HG03196 (cell line): ENCODE results near the gene ADGRB2.

Experiments
- ATAC-seq: cut with Tn5 transposase; IDR thresholded peaks from one replicate; pipeline ENCODE4 v1.9.1; 2021; ENCODE audit not compliant: unreplicated experiment

ADGRB2 gene

DNA sequence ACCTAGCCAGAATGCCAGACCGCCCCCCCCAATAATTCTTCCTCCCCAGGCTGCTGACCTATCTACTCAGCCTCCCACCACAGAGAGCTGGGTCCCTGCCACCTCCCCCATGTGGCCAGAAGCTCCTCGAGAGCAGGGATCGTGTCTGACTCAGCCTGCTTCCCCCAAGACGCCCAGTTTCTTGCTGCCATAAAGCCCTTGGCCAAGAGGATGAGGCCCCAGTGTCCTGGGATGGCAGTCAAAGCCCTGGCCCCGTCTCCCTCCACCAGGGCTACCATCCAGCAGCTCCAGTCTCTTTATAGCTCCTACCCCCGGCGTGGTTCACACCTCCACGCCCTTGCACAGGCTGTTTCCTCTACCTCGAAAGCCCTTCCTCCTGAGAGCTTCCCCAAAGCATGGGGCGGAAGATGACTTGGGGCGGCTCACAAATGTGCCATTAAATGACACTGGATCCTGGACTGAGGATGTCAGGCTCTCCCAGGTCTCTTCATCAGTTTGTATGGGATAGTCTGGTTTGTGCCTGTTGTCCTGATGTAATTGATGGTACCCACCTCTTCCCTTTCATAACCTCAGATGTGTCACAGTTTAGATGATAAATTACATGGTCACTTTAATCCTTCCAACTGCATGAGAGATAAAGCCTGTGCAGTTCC lies 13.2 kb downstream of the ADGRB2 start:
- no peak for ATAC-seq

DNA sequence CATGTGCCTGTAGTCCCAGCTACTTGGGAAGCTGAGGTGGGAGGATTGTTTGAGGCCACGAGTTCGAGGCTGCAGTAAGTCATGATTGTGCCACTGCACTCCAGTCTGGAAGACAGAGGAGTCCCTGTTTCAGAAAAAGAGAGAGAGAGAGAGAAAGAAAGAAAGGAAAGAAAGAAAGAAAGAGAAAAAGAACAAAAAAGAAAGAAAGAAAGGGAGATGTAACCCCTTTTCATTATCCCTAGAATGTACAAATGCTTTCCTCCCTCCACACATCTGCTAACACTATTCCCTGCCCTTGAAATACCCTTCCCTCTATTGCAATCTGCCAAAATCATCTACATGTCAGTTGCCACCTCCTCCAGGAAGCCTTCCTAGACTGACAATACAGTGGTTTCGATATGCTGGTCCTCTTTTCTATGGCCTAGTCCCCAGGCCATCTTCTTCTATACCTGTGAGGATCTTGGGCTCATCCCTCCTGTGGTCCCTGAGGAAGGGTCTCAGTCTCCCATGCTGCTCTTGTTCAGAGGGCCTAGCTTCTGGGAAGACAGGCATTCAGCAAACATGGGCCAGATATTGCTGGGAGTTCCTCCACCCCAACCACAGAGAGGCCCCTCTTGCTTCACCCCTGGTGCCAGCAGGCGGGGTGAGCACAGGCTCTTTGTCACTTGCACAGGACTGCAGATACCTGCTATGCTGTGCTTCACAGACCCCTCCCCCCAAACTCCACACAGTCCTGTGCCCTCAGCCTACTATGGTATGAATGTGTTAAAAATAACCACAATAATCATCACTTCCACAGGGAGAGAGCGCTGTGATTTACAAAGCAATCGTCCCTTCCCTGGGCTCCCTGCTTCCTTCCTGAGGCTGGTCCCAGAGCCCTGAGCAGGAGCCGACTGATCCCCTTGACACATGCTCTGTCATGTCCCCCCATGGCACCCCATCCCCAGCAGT lies 14.1 kb downstream of the ADGRB2 start:
- ATAC-seq = no peak

DNA sequence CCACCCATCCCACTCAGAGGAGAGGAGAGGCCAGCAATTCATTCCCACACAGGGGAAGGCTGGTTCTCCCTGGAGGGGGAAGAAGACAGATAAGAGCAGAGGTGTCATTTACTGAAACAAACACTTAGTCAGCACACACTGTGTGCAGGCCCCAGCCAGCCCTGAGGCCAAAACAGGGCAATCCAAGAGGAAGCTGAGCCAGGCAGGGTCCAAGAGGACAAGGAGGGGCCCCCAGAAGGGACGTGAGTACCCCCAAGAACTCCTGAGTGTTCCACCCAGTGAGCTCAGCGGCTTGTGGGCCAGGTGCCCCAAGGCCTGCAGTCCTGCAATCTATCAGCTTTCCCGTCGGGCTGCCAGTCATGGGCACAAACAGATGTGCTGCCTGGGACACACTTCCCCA lies 15.8 kb downstream of the ADGRB2 start:
- ATAC-seq = no peak

DNA sequence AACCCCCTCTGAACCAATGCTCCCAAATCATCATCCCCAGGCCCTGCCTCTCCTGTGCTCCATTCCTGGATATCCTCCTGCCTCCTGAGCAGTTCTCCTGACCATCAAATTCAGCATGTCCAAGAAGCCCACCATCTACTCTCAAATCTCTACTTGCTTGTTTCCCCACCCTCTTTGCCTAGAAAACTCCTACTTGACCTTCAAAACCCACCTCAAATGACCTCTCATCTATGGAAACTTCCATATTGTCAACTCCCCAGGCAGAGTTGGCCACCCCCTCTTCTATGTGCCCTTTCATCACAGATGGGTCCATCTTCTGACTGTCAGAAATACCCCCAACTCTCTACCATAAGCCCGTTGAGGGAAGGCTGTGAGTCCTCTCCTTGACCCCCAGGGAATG lies 16.8 kb downstream of the ADGRB2 start:
- no peak for ATAC-seq

DNA sequence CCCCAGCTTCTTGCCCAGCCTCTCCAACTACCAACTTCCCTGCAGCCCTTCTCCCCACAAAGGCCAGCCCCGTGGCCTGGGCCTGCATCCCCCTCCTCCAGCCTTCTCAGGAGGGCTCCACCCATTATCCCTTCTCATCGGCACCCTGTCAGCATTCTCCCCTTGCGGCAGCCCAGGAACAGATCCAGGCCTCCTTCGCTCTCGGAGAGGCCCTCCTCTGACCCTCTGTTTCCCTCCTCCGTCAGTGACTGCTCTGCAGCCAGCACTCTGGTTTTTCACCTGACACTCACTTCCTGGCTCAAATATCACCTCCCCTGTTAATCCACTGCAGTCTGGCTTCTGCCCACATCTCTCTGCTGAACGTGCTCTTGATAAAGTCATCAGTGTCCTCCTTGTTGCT lies 17.5 kb downstream of the ADGRB2 start:
- no peak for ATAC-seq

- no peak for ATAC-seq
These were observed 18.0 kb downstream of the ADGRB2 start for GRCh38 chr1:31745946-31746670.

GRCh38 chr1:31745096-31745945 lies 18.8 kb downstream of the ADGRB2 start:
- no peak for ATAC-seq

DNA sequence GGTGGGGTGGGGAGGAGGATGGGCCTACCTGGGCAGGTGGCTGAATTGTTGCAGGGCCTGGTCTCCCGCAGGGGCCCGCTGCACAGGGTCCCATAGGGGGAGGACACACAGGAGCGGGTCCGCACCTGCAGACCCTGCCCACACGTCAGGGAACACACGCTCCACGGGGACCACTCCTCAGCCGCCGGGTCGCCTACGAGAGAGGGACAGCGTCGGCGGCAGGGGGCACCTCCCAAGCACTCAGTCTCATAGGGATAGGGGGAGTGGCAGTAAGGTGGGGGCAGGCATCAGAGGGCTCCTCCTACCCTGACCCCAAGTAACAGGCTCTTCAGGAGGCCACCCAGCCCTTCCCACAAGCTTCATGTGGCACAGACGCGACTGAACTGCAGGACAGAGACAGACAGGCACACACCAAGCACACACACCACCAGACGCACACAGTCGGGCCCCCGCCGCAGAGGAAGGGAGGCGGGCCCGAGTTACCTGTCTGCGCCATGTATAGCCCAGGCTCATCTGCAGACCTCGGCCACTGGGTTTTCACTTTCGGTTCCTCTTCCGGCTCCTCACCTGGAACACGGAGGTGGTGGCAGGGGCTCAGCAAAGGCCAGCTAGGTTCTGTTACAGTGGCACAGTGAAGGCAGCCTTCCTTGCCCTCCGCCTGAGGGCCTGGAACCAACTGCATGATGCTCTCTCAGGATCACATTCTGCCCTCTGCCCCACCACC lies 19.8 kb downstream of the ADGRB2 start:
- ATAC-seq = no peak

DNA sequence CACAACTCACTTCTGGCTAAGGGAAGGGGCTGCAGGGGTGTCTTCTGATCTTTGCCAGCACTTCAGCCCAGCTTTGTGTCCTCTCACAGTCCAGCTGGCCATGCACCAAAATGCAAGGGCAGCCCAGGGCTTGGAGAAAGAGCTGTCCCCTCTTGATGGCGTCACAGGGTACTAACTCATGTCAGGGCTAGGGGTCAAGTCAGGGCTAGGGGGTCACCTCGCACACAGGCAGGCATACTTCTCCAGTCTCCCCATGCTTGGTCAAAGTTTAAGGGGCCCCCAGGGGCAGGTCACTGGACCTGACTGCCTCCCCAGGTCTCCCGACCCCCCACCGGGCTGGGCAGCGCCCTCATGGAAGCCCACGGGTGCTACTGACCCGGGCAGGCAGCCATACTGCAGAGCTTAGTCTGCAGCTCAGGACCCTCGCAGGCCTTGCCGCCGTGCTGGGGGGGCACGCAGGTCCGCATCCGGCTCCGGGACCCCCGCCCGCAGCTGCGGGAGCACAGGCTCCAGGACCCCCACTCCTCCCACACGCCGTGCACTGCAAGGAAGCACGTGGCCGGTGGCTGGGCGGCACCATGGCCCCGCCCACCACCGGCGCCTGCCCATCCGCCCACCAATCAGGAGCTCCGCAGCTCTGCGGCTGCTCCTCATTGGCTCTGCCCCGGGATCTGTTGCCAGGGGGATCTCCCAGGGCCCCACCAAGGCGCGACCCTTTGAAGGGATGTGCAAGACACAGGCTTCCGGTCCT lies 21.5 kb downstream of the ADGRB2 start:
- no peak for ATAC-seq

DNA sequence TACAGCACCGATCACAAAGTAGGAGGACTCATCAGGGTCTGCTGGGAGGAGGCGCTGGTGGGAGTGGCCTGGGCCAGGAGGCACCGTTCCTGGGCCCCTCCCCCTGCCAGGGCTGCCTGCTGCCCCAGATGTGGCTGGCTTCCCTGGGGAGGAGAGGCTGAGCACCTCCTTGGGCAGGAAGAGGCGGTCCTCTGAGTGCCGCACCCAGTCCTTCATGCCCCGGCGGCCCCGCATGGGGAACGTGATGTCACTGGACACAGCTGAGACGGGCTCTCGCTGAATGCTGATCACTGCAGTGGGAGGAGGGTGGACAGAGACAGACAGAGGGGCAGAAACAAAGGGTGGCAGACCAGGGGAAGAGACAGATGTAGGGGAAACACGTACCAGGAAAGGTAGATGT lies 24.8 kb downstream of the ADGRB2 start:
- ATAC-seq = no peak

- no peak for ATAC-seq
These were observed 27.5 kb downstream of the ADGRB2 start for GRCh38 chr1:31736675-31737074.

DNA sequence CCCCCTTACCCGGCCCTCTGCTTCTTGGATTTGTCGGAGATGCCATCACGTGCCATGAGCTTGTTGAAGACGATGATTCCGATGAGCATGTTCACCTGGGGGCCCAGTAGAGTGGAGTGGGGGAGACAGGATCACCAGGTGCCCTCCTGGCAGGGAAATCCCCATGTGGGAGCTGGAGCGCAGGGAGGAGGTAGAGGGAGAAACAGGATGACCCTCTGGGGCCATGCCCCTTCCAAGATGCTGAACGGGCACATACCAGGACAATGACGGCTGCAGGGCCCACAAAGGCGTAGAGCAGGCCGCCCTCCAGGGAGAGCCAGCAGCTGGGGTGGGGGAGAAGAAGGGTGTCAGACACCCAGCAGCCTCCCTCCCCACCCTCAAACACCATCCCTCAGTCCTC lies 28.6 kb downstream of the ADGRB2 start:
- ATAC-seq = no peak

DNA sequence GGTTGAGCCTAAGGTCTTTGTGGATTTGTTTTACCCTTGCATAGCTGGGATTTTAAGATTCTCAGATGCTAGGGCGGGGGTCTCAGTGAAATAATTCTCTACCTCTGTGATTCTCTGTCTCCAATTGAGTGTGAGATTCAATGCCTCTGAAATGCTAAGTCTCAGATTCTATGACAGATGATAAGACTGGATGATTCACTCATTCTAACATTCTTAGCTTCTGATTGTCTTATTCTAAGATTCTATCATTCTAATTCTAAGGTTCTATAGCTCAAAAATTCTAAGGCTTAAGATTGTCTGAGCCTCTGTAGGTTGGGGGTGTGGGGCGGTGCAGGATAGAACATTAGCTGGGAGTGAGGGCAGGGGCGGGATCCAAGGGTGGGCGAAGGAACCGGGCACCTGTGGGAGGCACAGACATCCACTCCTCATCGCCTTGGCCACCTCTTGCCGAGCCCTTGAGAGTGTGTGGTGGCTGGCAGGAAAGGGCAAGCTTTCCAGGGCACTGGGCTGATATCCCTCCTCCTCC lies 29.5 kb downstream of the ADGRB2 start:
- no peak for ATAC-seq

- ATAC-seq = no peak
These were observed 30.5 kb downstream of the ADGRB2 start for GRCh38 chr1:31733389-31734219.

GRCh38 chr1:31732751-31733289 lies 31.3 kb downstream of the ADGRB2 start:
- ATAC-seq = no peak

DNA sequence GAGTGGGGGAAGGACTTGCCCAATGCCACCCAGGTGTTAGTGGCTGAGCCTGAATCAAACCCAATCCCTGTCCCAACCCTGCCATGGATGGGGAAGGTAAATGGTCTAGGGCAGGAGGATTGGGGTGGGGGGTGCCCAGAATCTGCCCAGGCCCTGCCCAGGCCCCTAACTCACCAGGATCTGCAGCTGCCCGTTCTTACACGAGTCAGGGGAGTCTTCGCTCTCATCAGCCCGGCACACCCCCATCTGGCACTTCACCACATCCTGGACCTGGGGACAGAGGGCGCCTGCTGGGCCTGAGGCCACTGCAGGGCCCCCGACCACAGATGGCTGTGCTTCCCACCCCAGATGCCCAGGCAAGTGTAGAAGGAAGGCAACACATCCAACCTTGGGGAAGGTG lies 31.8 kb downstream of the ADGRB2 start:
- ATAC-seq = no peak

DNA sequence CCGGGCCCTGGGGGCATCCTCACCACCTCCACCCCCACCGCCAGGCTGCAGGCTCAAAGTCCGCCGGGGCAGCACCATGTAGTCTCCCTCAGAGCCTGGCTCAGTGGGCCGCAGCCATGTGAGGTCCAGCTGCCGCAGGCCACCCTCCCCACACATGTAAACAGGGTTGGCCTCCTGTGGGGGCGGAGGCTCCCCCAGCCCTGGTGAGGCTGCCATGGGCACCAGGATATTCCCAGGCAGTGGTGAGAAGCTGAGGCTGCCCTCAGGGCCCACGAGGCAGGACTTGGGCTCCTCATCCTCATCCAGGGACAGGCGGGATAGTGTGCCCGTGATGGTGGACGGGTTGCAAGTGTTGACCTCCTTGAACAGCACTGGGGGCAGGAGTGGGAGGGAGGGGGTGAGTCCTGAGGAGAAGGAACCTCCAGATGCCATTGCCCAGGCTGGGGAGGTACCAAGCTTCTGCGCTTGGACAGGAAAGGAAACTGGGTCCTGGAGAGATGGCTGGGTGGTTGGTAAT lies 33.0 kb downstream of the ADGRB2 start:
- ATAC-seq = no peak
